Activated T-helper 1 cell treated with anti-CD3 and anti-CD28 coated beads, Interleukin-2, amount 50 U/mL, for 16 hours (primary cell): ENCODE measurements around the gene ALKBH4.
"Not testable (repeated sequence)": the region's sequence is repeated elsewhere in the genome, so short reads cannot be mapped to it uniquely, and the experiment has no call there.

Experiments
- DNase-seq, 2 donors: peaks; one replicate each; pipeline ENCODE4 v3.0.0-alpha.2; 2020; ENCODE audit warnings: low read depth in 1 of 2, low spot score in 1 of 2

ALKBH4 gene

DNA sequence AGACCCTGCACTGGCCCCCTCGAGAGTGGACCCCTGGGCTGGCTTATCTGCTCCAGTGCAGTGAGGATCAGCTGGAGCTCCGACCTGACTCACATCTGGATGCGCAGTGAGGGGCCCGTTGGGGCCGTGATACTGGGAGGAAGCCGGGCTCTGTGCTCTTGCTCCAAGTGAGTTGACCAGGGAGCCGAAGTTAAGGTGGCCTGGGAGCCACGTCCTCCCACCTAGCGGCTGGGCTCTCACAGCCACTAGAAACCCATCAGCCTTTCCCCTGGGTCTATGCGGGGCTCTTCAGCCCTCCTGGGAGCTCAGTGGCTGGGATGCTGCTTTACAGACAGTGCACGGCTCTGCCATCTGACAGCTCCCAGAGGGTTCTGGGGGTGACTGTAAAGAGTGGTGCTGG is 9.1 kb downstream of the ALKBH4 start:
- DNase-seq = no peak

DNA sequence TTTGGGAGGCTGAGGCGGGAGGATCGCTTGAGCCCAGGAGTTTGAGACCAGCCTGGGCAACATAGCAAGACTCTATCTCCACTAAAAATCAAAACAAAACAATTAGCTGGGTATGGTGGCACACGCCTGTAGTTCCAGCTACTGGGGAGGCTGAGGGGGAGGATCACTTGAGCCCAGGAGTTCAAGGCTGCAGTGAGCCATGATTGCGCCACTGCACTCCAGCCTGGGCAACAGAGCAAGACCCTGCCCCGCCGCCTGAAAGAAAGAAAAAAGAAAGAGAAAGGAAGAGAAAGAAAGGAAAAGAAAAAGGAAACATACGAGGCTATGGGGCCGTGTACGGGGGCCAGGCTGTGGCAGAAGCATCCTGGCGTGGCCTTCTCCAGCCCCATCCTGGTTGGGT is 9.7 kb downstream of the ALKBH4 start:
- DNase-seq = not testable (repeated sequence)

DNA sequence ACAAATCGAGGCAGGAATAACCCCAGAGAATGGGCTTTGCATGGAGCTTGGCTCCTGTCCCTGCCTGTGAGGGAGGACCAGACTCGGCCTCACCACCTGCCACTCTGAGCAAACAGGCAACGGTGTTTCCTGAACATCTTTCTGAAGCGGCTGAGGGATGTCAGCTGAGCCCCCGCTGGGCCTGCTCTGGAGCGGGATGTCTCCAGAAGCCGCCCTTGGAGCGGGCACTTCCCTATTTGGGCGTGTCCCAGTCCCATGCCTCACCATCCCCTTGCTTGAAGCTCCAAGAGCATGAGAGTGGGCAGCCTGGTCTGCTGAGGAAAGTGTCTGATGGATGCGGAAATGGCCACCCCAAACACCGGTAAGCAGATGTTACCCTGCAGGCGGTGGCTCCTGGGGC is 10.2 kb downstream of the ALKBH4 start:
- no peak for DNase-seq

DNA sequence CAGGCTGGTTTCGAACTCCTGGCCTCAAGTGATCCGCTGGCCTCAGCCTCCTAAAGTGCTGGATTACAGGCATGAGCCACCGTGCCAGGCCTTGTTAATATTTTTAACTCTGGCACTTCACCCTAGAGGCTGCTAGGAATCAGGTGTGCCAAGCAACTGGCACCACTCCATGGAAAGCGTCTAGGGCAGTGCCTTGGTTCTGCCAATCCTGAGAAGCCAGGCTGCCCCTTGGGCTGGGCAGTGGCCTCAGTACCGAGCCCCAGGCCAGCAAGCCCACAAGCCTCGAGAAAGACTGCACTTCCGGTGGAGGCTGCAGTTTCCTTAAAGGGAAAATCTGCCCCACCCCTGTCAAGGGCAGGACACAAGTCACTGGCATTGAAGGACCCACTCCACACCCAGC is 11.3 kb downstream of the ALKBH4 start:
- DNase-seq = no peak

DNA sequence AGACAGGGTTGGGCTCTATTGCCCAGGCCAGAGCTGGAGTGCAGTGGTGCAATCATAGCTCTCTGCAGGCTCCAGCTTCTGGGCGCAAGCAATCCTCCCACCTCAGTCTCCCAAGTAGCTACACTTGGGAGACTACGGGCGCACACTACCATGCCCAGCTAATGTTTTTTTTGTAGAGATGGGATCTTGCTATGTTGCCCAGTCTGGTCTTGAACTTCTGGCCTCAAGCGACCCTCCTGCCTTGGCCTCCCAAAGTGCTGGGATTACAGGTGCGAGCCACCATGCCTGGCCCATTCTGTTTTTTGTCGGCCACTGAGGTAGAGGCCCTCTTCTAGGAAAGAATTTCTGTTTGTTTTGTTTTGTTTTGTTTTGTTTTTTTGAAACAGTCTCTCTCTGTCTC is 12.2 kb downstream of the ALKBH4 start:
- no peak for DNase-seq

DNA sequence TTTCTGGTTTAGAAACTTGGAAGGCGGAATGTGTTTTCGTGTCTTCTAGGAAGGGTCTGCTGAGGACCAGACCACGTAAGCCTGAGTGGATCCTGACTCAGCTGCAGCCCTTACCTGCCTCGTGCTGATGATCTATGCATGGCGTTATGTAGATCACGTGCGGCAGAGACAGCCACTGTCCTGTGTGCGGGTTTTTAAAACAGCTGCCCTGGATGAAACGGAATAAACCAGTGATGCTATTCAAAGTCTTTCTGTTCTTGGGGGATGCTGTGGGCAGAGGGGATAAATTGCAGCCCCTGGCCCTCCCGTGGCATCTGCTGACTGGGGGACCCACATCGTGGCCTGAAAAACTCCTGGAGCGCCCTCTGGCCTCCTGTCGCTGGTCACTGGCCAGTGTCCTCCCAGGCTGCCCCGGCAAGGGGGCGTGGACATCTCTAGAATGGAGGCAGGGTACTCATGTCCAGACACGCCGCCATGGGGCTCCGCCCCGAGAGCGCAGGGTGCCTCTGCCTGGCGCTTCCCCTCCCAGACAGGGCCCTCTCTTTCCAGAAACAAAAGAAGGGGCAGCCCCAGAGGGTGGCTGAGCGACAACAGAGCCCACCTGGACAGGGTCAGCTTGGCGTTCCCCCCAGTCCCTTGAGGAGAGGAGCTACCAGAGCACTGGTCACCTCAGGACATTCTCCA is 13.2 kb downstream of the ALKBH4 start:
- DNase-seq = no peak

DNA sequence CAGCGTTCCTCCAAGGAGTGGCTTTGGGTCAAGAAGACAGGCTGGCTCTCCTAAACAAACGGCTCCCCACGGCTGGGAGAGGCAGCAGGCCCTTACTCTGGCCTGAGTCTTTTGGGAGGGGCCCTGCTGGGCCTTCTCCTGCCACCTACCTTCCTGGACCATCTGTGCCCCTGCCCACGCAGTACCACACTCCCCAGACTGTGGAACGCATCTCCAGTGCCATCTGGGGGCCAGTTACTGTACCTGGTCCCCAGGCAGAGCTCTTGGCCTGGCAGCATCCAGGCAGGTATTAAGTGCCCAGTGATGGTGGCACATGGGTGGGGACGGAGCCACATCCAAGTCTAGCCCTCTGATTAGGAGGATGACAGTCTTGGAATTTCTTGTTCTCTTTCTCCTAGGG is 14.4 kb downstream of the ALKBH4 start:
- DNase-seq = peak in 1 of 2 donors; percentile 25

- DNase-seq = no peak
Observed at GRCh38 chr7:102449136-102449535, 15.5 kb downstream of the ALKBH4 start.

DNA sequence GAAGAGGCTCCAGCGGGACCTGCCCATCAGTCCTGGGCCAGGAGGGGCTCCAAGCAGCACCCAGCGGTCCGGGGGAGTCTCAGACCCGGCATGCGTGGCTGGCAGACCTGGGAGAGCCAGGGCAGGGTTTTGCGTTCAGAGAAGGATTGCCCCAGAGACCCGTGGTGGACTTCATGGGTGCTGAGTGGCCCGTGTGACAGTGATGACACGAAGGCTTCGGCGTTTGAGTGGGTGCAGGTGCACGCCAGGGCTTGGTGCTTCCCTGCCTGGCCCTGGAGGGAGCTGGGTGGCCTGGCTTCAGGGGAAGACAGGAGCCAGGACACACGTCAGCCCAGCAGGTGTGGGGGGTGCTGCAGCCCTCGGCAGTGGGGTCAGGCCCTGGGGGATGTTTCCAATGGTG is 17.4 kb downstream of the ALKBH4 start:
- DNase-seq = no peak

DNA sequence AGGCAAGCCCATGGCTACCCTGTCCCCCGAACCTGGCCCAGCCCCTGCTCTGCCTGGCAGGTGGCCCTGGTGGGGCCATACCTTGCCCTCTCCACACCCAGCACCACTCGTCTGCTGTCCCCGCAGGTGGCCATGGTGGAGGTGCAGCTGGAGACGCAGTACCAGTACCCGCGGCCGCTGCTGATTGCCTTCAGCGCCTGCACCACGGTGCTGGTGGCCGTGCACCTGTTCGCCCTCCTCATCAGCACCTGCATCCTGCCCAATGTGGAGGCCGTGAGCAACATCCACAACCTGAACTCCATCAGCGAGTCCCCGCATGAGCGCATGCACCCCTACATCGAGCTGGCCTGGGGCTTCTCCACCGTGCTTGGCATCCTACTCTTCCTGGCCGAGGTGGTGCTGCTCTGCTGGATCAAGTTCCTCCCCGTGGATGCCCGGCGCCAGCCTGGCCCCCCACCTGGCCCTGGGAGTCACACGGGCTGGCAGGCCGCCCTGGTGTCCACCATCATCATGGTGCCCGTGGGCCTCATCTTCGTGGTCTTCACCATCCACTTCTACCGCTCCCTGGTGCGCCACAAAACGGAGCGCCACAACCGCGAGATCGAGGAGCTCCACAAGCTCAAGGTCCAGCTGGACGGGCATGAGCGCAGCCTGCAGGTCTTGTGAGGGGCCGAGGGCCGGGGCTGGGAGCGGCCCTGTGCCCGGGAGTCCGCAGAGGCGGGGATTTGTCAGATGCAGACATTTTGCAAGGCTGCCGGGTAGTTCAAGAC is 18.1 kb downstream of the ALKBH4 start:
- DNase-seq = no peak

DNA sequence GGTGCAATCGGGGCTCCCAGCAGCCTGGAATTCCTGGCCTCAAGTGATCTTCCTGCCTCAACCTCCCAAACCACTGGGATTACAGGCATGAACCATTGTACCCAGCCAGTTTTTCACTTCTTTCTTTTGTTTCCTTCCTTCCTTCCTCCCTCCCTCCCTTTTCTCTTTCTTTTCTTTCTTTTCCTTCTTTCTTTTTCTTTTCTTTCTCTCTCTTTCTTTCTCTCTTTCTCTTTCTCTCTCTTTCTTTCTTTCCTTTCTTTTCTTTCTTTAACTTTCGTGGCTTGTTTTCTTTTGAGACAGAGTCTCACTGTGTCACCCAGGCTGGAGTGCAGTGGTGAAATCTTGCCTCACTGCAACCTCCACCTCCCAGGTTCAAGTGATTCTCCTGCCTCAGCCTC is 19.0 kb downstream of the ALKBH4 start:
- no peak for DNase-seq

DNA sequence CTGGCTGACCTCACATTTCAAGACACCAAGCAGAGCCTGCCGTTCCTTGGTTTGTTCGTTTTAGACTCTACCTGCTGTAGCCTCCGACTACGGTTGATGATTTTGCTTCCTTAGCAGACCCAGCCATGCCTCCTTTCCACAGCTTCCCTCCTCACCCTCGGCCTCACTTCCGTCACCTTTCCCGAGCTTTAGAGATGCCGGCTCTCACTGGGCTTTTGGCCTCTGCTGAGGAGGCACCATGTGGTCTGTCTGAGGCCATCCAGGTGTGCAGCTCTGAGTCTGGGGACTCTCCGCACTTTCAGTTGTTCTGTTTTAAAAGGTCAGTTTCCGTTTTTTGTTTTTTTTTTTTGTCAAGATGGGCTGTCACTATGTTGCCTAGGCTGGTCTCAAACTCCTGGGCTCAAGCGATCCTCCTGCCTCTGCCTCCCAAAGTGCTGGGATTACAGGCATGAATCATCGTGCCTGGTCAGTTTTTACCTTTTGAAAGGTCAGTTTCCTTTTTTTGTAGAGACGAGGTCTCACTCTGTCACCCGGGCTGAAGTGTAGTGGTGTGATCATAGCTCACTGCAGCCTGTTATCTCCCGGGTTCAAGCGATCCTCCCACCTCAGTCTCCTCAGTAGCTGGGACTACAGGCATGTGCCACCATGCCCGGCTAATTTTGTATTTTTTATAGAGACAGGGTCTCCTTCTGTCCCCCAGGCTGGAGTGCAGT is 19.5 kb downstream of the ALKBH4 start:
- DNase-seq = no peak

- no peak for DNase-seq
Observed at GRCh38 chr7:102439963-102440795, 24.5 kb downstream of the ALKBH4 start.

GRCh38 chr7:102436118-102436517 is 28.5 kb downstream of the ALKBH4 start:
- no peak for DNase-seq

DNA sequence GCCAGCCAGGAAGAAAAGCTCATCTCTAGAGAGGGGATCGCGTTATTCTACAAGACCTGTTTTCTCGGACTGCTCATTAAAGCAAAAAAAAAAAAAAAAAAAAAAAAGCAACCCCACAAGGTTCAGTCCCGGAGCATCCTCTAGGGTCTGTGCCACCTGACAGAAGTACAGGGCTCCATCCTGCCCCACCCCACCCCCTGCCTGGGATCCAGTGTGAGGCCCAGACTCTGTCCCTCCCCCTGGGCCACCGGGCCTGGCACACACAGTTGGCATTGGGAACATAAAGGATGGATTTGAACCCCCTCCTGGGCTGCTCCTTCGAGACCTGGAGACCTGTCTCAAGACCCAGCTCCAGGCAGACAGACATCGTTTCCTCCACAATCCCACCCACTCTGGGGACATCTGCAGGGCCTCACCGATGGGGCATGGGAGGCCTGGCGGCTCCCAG is 30.6 kb downstream of the ALKBH4 start:
- no peak for DNase-seq

DNA sequence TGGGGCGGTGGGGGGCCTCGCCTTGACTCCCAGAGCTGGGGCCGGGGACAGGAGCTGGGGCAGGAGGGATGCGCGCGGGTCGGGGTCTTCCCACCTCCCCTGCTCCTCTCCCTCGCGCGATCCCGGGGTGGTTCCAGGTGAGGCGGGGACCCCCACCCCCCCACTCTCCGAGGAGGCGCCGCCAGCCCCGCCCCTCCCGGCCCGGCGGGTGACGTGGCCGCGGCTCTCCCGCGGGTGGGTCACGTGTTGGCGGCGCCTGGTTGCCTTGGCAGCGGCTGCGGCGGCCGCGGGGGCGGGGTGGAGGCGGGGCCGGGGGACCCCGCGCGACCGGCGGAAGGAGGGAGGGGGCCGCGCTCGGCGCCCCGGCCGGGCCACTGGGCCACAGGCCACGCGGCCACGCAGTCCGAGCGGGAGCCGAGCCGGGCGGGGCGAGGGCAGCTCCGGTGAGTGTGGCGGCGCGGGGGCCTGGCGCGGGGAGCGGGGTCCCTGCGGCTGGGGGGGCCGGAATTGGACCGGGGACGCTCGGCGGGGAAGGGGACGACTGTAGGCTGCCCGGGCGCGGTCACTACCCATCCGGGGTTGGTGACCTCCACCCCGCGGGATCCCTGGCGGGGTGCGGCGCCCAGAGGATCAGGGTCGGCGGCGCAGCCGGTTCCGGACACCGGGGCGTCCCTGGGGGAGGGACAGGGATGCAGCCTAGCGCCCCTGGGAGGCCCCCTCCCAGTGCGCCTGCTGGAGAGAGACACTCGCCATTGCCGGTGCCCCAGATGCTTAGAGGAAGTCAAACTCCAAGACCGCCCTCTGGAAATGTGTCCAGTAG is 31.2 kb downstream of the ALKBH4 start, which contains the start of gene ORAI2:
ORAI2 (plus strand) TSS at position 357 of the 820 bp plus-strand sequence. CDS start 5,382 bp downstream, outside the sequence.
- DNase-seq = peak; percentile 65 to 83

DNA sequence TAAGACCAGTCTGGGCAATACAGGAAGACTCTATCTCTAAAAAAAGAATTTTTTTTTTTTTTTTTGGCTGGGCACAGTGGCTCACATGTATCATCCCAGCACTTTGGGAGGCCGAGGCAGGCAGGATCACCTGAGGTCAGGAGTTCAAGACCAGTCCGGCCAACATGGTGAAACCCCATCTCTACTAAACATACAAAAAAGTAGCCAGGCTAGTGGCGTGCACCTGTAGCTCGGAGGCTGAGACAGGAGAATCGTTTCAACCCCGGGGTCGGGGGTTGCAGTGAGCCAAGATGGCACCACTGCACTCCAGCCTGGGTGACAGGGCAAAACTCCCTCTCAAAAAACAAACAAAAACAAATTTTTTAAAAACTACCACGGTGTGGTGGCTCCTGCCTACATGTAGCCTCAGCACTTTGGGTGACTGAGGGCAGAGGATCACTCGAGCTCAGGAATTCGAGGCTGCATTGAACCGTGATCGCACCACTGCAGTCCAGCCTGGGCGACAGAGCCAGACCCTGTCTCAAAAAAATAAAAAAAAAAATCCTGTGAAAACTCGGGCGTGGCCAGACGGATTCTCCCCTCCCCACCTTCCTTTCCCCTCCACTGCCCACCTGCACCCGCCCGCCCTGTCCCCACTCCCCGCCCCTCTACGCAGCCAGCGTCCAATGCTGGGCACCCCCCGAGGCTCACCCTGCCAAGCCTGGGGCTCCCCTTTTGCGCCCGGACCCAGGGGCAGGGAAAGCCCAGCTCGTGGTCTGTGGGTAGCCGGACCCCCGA is 32.0 kb downstream of the ALKBH4 start:
- no peak for DNase-seq

DNA sequence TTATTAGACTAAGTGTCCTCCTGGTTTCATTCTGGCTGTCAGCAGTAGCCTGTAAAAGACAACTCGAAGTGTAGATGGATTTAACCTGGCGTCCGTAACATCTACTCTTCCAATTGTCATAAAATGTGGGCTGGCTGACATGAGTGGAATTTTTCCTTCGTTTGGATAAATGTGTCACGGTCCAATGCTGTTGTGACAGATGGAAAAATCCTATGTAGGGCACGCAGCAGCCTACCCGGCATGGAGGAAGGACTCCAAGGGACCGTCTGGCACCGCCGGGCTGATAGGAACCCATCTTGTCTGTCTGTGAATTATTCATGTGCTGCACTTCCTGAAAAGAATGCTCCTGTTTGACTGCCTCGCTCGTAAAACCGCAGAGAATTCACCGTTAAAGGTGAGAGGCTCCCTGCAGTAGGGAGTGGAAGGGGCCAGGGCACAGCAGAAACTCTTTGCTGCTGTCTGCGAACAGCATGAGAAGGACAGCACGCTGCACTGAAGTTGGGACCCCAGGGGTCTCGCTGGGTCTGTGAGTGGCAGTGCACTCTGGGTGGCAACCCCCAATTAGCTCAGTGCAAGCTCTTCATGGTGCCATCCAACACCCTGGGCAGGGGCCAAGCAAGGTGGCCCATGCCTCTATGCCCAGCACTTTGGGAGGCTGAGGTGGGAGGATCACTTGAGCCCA is 32.9 kb downstream of the ALKBH4 start:
- DNase-seq = peak; percentile 44 to 46
